ENCODE measurements around the gene PIGO.

The PIGO gene

GRCh38 chr9:35070823-35071813, 25.3 kb downstream of the PIGO start:
- peak; percentile 50 for DNase-seq (ENCODE audit: low spot score)

GRCh38 chr9:35069020-35069419, 27.4 kb downstream of the PIGO start:
- DNase-seq (ENCODE audit: low spot score), result no peak

GRCh38 chr9:35067056-35067455, 29.3 kb downstream of the PIGO start:
- no peak for DNase-seq (ENCODE audit: low spot score)

GRCh38 chr9:35060548-35061207, 35.7 kb downstream of the PIGO start:
- no peak for DNase-seq (ENCODE audit: low spot score)

GRCh38 chr9:35059438-35059837, 37.0 kb downstream of the PIGO start:
- DNase-seq (ENCODE audit: low spot score), result no peak

GRCh38 chr9:35057271-35057620, 39.1 kb downstream of the PIGO start:
- no peak for DNase-seq (ENCODE audit: low spot score)

- no peak for DNase-seq (ENCODE audit: low spot score)
These were observed 39.7 kb downstream of the PIGO start for GRCh38 chr9:35056571-35057270.

- DNase-seq (ENCODE audit: low spot score), result no peak
These were observed 41.3 kb downstream of the PIGO start for GRCh38 chr9:35054871-35055644.

- DNase-seq (ENCODE audit: low spot score), result no peak
These were observed 42.1 kb downstream of the PIGO start for GRCh38 chr9:35054185-35054835.

GRCh38 chr9:35051069-35051967, 45.1 kb downstream of the PIGO start:
- DNase-seq (ENCODE audit: low spot score), result peak; percentile 70

- DNase-seq (ENCODE audit: low spot score), result no peak
These were observed 47.9 kb downstream of the PIGO start for GRCh38 chr9:35048511-35048910.

GRCh38 chr9:35044071-35044470, 52.3 kb downstream of the PIGO start:
- no peak for DNase-seq (ENCODE audit: low spot score)

GRCh38 chr9:35042891-35043545, 53.4 kb downstream of the PIGO start:
- DNase-seq (ENCODE audit: low spot score), result no peak

GRCh38 chr9:35042081-35042604, 54.2 kb downstream of the PIGO start:
- DNase-seq (ENCODE audit: low spot score), result no peak

All from NAMALWA (cell line).